ENCODE measurements around the gene TTC7B.

TTC7B gene

DNA sequence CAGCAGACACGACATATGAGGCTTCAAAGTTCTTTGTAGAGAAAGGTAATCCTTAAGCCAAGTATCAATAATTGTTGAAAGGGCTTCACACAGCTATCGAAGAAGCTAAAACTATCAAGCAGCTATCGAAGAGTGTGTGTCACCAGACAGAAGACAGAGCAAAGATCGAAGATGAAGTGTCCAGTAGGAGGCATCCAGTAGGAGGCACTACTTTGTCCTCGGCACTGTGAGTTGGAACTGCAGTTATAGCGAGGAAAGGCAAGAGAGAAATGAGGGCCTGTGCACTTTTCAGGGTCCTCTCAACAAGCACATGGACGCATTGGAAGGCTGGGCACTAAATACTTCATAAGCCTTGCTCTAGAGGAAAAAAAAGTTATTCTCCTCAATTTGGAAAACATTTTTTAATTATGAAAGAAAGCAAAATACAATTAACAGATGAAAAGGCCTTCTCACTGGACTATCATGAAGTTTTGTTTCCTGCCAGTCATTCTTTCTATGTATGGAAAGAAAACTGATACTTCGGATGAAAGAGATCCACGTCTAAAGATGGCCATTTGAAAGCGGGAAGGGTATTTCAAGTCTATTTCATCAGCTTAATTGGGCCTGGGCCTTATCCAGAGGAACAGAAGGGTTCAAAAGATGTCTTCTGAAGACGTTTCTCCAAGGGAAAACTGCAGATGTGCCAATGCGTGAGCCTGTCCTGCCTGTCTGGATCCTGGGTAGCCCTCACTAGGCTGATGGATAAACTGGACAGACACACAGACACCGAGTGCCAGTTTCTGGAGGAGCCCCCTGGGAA is 244.9 kb downstream of the TTC7B start:
- DNase-seq, result no peak

DNA sequence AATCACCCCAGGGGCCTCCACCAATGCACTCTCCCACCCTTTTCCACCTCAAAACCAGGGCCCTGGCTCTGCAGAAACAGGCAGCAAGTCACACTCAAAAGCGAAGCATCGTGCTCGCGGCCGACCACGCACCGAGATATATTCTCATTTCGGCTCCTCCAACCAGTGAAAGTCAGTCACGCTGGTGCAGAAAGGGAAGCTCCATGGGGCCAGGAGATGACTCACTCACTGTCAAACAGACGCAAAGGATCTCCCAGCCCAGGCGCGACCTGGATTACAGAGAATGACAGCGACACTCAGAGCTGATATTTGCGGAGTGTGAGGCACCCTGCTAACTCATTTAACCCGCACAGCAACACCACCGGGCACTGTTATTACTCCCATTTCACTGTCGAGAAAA is 245.8 kb downstream of the TTC7B start:
- DNase-seq, result no peak

DNA sequence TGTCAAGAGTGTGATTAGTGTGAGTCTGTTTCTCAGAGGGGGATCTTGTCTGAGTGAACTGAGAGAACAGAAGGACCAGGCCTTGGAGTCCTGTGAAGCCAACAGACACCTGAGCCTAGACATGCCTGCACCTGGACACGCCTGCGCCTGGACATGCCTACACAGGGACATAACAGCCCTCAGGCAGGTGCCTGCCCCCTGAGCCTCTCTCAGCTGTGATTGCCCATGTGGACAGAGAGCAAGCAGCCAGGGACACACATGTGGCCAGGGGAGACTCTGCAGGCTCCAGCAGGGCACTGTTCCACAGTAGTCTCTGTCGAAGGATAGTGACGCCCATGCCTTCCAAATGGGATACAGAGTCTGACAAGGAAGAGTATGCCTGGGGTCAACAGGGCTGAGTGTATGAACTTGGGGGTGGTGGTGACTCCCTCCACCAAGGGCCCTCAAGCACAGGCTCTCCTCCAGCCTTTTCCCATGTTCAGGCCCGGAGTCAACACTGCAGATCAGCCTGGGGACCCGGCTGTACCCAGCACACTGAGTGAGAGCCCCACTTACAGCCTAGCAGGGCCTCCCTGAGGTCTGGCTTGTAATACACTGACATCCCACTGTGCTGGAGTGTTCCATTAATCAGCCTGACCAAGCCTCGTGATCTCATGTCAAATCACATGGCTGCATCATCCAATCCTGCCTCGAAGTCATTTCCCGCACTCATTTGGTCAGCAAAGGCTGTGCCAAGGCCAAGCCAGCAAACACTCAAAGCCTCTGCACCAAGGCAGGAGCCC is 246.4 kb downstream of the TTC7B start:
- no peak for DNase-seq

DNA sequence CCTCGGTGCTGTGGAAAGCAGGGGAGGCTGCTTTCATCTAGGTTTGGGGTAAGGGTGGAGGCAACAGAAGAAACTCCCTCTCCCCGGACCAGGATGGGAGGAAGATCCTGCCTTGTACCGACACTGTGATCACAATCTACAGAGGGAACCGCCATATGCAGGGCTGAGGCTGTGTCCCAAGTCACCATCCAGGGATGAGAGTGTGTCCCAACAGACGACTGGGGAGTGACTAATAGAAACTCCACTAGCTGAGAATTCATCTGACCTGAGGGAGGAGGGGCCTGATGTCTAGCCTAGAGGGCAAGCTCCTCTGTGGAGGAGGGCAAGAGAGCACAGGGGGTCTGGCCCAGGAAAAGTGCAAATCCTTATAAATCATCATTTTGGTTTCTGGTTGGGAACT is 247.0 kb downstream of the TTC7B start:
- DNase-seq, result no peak

DNA sequence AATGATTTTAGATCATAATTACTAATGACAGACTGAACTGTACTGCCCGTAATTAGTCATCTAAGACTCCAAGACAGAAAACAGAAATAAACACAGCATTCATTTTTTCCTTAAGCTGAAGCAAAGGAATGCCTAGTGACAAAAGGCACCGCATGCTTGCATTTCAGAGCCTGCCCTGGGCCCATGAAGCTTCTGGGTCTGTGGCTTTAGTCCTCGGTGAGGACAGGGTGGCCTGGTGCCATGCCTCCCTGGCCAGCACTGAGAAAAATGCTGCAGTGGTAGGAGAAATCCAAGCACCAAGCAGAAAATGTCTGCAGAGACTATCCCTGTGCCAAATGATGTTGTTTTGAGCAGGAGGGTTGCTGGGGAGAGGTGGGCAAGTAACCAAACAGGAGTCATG is 247.8 kb downstream of the TTC7B start:
- DNase-seq, result no peak

DNA sequence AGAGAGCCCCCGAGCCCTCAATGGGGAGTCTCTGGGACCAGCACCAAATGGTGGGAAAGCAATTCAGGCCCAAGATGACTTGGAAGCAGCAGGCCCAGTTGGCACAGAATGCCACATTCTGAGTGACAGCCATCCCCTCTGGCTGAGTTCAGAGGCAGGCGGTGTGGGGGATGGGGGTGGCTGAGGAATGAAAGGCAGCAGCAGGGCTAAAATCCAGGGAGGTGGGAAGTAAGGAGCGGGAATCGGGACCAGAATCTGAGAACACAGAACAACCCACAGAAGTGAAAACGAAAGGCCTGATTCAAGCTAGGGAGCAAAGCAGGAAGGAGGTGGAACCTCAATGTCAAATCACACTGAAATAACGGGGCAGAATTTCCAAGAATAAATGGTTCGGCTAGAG is 248.2 kb downstream of the TTC7B start:
- no peak for DNase-seq

DNA sequence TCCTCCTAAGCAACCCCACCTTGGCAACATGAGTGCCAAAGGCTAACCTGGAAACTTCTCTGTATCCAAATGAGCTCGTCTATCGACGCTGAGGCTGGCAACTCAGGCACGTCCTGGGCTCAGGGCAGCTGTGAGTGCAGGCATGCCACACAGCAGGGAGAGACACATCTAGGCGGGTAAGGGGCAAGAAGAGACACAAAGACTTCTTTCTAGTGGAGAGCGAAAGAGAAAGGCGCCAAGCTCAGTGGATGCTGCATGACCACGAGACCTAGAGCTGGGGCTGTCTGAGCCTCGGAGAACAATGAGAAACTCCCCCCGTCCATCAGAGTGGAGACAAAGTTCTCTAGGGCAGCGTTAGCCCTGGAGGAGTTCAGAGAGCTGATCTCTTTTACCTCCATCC is 249.0 kb downstream of the TTC7B start:
- DNase-seq, result no peak

DNA sequence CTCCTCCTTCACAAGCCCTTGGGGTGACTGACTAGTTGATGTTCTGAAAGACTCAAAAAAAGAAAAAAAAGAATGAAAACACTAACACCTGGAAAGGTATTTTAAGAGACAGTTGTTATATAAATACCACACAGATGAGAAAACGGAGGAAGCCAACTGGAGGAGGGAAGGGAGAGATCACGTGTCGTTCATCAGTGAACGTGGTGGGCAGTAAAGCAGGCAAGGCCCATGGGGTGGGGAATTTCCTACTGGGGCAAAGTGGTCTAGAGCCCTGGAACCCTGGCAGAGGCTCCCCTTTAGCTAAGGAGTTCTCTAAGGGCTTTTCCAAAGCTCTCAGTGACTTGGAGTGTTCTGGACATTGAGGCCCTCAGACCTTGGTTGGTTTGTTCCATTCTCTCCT is 249.7 kb downstream of the TTC7B start:
- no peak for DNase-seq

DNA sequence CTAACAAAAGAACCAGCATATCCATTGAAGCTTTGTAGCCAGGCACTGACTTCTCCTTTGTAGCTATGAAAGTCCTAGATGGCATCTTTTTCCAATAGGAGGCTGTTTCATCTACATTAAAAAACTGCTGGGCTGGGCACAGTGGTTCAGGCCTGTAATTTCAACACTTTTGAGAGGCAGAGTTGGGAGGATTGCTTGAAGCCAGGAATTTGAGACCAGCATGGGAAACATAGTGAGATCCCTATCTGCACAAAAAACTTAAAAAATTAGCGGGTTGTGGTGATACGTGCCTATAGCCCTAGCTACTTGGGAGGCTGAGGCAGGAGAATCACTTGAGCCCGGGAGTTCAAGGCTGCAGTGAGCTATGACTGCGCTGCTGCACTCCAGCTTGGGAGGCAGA is 251.7 kb downstream of the TTC7B start:
- no peak for DNase-seq

DNA sequence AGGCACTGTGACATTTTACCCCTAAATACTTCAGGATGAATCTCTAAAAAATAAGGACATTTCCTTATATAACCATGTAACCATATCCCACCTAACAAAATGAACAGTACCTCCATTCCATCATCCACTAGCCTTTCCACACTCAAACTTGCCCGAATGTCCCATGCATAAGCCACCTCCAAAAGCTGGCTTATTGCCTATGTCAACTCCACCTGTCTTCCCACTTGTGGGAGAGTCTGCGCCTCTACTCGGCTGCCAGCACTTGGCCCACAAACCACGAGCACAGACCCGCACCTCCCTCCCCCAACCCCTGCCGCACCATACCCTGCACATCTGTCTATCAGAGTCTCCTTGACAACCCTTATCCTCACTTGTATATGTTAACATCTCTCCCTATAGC is 253.6 kb downstream of the TTC7B start:
- no peak for DNase-seq

DNA sequence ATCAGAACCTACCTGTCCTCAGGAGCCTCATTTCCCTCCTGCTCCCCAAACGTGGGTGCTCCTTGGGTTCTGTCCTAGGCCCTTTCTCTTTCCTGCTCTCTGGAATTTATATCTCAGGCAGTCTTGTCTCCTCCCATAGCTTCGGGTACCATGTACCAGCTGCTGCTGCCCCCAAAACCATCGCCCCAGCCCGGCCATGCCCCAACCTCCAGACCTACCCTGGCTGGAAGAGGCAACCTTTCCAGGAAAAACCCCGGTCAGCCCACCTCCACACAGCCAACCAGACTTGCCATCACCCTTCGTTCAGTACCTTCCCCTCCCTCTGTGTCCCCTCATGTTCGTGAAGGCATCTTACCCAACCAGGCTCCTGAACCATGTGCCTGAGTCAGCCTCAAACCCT is 254.3 kb downstream of the TTC7B start:
- no peak for DNase-seq

DNA sequence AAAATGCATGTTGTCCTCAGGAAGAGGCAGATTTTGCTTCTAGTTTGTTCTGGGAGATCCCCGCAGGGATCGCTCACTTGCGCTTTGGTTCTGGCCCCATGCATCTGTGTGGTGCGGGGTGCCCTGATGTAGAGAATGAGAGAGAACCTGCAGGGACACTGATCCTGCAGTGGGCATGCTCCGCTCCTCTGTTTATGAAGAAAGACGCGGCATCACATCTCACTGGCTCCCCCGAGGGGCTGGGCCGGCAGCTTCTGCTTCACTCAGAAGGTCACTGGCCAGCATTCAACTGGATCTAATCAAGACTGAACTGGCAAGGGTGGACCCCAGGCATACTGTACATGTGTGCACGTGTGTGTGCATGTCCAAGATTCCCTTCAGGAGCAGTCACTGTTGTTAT is 255.2 kb downstream of the TTC7B start:
- DNase-seq, result no peak

DNA sequence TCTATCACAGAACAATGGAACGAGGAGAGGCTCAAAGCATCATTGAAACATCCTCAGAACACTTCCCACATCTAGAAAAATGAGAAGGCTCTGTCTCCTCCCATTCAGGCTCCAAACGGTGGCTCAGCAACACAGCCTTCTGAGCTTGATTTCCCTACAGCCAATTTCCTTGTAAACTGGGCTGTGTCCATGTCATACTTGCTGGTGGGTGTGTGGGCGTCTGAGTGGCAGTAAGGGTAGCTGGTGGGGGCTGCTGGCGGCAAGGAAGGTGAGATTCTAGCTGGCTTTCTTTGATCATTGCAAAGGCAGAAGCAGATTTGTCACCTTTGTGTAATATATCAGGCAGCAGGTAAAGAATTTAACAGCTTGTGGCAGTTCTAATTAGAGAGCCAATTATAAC is 255.7 kb downstream of the TTC7B start:
- no peak for DNase-seq

DNA sequence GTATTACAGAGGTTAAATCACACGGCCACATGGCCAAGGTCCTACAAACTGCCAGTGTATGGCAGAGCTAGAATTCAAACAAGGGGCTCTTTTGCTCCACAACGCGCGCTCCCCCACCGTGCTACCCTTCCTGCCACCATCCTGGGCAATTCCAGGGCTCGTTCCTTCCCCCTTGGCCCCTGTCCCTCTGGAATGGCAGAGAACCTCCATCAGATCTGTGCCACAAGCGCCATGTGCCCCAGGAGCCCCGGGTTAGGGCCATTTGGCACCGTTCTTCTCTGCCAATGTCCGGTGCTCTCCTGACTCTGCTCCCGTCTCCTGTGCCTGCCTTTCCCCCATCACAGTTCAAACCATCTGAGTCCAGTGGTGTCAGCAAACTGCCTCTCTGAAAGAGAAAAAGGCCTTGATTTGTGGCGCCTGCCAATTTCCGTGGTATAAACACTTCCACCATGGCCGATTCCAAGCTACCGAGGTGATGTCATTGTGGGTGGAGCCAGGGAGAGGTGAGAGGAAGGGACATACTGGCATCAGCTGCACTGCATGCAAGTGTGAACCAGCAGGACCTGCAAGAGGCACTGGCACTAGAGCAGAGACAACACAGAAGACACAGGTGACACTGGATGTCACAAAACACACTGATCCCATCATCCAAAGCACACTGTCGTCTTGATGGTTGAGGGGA is 256.3 kb downstream of the TTC7B start:
- no peak for DNase-seq

DNA sequence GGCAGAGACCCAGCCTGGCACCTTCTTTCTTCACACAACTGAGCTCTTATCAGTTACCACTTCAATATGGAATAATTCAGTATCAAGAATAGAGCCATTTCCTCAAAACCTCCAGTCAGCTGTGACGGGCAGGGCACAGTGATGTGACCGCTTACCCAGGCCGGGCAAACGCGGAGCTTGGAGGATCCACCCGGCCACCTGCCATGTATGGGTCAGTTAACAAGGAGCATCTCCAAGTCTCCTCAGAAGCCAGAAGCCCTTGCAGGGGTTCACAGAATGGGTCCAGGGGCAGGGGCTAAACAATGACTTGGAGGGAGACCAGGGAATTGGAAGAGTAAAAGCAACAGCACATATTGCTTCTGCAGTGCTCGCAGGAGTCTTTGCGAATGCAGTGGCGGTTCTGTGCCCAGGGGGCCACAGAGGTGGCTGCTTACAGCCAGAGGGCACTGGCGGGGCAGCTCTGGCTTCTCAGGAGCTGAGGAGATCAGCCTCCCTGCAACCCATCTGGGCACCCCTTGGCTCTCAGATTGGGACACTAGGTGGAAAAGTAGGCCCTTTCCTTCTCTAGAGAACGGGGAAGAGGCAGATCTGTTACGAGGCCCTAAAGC is 257.1 kb downstream of the TTC7B start:
- DNase-seq, result no peak

DNA sequence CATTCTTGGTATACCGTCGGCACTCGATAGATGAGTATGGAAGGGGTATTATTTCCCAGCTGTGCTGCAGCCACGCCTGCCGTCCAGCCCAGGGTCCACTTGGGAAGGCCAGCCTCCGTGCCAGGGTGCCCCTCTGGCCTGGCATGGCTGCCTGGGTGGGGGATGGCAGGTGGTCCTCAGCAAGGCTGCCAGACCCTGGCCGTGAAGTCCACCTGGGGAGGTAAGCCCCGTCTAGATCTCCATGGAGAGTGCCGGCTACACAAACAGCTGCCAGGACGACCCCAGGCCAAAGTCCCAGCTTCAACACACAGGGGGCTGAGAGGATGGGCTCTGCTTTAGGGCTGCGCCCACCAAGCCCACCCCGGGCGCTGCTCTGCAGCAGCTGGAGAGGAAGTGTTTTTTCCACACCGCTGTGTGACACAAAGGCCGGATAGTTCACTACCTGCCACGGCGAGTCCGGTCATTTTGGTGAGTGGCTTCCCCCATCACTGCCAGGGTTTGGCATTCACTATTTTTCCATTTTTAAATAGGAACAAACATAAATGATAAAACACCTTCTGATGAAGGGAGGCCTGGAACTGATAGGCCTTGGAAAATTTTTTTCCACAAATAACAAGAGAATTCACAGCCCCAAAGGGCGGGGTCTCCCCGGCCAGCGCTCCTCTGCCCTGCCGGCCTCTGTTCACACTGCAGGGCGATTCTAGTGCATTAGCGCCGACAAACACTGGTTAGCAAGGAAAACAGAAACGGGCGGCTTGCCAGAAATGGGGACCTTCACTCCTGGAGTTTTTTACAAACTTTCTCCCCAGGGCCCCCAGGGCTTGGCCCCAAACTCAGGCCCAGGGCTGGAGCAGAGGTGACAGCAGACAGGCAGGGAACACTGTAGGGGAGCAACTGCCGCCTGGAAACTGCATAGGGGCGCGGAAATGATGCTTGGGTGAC is 257.9 kb downstream of the TTC7B start:
- DNase-seq, result no peak

DNA sequence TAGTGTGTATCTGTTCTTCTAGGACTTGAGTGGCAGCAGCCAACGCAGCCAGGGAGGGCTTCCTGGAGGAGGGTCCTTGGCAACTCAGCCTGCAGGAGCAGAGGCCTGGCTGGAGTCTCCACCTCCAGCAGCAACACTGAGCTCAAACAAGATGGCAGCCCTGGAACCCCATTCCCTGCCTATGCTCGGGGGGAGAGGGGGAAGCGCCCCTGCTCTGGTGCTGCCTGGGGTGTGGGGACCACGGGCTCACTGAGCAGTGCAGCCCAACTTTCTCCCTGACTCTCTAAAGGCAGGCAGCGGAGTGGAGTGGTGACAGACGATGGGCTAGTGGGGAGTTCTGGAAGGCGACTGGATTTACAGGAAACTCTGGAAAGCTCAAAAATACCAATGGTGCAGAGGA is 258.7 kb downstream of the TTC7B start:
- DNase-seq, result no peak

DNA sequence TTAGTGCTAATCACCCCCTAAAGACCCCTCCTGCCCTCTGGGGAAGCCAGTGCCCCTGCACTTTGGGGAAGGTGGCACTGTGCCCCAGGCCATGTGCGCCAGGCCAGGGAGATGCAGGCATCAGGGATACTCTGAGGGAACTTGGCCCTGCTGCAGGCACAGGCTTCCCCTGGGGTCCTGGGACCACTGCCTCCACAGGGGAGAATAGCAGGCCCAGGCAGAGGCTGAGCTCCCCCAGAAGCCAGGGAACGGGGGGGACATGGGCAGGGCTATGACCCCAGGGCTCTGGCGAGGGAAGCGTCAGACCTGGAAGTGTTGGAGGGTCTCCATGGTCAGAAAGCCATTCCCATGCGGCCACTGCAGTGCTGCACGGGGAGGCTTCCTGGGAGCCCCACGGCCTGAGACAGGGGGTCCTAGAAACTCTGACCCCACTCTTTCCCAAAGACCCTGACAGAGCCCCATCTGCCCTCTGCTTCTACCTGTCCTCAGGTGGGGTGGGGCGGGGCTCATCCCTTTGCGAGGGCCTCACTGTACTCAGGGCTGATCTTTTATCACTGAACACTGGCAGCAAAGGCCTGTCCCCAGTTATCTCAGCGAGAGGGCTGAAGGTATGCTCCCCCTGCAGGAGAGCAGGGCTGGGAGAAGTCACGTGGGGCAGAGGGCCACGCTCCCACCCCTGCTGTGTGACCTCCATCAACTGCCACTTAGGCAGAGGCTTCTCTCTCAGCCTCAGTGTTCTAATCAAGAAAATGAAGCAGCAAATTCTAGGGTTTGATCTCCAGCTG is 259.4 kb downstream of the TTC7B start:
- no peak for DNase-seq

DNA sequence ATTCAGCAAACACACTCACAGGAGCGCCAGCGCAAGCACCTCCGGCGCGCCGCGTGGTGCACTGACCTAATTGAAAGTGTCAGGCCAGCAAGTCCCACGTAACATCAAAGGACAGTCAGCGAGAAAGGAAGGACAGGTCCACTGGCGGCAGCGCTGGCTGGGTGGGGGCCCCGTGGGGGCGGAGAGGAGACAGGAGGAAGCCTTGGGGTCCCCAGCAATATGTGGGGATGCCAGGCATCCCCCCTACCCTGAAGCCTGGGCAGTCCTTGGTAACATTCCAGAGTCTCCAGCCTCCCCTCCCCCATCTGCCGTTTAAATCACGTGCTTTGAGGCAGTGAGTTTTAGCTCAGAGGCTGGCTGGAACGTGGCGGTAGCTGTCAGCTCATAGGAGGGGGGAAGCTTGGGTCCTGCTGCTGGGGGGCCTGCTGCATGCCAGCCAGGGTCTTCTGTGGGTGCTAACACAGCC is 260.2 kb downstream of the TTC7B start:
- DNase-seq, result peak; percentile 67

DNA sequence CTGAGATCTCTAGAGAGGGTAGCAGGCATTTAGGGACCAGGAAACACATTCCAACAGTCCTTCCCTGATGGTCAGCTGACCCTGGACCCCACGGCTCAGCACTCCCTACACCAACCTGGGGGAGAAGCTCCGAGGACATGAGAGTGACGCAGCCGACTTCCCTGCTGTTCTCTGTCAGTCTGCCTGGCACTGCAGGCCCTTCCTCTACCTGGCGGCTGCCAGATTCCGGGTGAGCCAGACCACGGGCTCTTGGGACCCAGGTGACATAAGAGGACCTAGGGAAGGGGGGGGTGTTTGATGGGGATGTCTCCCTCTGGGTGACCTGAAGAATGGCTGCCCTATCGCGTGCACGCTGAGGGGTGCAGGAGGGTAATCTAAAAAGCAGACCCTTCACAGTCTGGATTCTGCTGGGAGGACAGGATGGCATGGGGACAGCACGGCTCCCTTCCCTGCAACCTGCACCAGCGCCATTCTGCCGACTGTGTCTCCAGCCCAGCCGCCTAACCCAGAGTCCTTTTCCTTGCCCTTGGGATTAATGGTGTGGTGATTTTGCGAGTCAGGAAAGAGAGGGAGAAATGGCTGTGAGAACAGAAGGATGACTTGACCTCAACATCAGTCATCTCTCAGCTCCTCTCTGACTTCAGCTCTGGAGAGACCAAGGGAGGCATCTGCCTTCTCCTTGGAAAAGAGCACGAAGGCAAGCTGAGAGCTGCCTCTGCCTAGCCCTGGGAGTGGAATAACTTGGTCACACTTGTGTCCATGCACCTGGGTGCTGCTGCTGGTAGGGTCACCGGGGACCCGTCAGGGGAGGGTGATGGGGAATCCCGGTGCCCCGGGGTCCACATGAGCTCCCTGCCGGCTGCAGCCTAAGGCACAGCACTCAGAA is 260.9 kb downstream of the TTC7B start:
- peak; percentile 45 for DNase-seq
